ENCODE data around the gene ARID5A.

ARID5A gene

DNA sequence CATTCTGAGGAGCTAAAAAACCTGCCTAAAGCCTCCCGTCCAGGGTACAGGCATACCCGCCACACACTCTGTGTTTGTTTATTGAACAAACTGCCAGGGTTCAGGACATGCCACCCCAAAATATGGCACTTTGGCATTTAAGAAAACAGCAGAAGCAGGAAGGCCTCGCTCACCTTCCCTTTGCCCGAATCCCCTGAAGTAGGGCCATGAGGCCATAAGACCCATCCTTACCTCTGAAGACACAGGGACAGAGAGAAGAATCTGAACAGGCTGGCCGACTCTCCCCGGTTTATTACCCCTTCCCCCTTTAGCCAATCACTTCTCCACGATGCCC lies 29.7 kb upstream of the ARID5A start:
- no peak for DNase-seq

DNA sequence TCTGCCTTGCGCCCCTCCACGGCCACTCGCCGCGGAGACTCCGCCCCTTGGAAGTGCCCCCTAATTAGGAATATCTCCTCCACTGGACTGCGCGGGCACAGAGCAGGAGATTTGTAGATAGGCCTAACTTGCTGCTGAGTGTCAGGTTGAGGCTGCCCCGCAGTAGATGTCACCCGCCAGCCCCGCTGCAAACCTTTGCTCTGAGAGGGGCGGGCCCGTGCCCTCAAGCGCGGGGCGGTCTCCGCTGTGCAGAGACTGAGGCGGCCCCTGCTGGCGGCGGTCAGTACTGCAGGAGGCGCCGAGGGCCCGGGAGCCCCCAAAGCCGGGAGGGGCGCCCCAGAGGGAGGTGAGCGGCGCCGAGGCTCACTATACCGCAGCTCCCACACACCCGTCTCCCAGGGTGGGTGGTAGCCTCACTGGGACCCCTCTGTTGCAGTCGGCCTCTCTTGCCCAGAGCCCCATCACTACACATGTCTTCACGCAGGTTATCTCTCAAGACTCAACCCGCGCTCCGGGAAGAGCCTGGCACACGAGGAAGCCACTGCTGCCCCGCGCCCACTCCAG lies 28.5 kb upstream of the ARID5A start:
- DNase-seq, result peak; percentile 39

DNA sequence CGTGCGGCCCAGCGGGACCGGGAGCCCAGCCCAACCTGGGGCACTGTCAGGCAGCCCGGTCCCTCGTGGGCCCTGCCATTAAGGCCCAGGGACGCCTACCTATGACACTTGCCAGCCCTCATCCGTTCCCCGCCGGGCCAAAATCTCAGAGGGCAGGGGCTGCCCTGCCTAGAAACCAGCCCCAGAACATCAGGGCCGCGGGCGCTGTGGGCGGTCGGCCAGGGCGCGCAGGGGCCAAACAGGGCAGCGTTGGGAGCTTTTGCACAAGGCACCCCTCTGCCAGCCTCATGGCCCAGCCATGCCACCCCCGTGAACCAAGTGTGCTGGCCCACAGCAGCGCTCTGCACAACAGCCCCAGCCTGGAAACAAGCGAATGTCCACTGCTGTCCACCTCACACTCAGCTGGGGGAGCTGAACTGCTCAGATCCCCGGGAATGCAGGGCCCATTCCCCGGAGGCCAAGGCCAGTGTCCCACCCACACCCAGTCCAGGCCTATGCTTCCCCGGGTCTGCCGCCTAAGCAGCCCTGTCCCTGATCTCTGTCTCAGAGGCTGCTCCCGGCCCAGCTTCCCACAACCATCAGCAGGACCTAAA lies 27.9 kb upstream of the ARID5A start:
- no peak for DNase-seq

DNA sequence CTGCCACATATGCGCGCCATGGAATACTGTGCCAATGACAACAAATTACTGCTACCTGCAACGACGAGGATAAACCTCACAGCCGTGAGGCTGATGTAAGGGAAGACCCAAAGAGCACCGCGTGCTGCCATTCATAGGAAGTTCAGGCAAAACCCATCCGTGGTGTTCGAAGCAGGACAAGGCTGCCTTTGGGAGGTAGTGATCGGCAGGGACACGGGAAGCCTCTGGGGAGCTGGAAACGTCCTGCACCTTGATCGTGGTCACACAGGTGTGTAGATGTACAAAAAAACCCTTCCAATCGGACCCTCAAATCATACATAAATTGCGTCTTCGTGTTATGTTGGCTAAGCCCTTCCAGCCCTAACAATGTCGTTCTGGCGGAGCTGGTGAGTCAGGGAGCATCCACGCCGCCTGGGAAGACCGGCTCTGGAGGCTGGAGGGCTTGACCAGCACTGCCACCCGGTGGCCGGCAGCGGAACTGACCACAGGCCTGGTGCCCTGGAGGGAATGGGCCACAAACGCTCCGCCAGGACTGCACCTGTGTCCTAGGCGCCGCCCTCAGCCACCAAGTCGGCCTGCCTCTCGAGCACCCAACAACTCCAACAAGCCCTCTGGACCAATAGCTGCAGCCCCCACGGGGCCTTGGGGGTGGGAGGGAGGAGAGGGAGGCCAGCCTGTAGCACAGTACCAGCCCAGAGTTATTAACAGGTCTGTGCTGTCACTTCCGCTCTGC lies 27.3 kb upstream of the ARID5A start:
- peak; percentile 84 for DNase-seq

DNA sequence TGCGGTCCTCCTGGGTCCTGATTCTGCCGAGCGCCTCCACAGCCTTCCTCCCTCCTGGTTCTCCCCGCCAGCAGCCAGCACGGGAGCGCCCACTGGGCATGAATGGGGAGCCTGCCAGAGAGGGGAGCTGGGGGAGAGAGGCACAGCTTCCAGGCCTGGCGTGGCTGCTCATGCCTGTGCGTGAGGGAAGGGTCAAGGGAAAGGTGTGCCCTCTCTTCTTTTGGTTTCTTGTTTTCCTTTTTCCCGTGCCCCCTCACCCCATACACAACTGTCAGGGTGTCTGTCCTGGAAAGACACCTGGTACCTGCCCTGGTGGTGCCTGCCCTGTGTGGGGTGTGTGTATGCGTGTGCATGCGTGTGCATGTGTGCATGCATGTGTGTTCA lies 26.7 kb upstream of the ARID5A start:
- DNase-seq, result no peak

DNA sequence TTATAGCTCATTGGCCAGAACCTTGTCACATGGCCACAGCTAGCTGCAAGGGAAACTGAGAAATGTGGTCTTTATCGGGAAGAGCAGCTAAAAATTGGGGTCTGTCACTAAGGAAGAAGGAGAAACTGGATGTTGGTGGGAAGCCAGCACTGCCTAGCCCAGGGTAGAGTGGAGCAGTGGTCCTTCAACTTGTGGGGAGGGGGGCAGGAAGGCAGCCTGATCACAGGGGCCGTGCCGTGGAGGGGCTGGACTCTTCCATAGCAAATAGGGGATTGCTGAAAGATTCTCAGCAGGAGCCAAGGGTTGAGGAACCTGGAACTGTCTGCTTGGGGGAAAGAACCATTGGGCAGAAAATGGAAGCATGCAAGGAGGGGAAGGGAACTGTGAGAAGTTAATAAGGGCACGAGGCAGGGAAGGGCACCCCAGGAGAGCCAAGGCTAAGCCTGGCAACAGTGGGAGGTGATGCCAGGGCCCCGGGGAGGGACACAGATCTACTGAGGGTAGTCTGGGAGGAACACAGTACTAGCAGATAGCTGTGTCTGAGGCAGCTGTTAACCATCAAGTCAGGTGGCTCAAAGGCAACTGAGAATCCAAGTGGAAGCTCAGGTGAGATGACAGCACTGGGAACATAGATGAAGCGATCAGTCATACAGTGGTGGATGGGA lies 25.5 kb upstream of the ARID5A start:
- no peak for DNase-seq

DNA sequence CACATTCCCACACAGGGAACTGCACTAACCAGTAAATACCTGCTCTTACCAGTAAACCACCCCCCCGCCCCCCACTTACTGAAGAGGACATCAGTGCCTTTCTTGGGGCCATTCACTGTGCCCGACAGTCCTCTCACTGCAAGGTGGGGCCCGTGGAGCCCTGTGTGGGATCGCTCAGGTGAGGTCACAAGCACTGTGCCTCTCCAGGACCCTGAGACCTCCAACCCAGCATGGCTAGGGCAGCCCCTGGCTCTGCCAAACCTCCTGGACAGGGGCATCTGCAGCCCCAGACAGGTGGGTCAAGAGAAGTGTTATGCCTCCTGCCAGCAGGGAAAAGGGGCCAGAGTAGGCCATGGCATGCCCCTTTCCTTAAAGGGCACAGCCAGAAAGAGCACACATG lies 24.7 kb upstream of the ARID5A start:
- no peak for DNase-seq

DNA sequence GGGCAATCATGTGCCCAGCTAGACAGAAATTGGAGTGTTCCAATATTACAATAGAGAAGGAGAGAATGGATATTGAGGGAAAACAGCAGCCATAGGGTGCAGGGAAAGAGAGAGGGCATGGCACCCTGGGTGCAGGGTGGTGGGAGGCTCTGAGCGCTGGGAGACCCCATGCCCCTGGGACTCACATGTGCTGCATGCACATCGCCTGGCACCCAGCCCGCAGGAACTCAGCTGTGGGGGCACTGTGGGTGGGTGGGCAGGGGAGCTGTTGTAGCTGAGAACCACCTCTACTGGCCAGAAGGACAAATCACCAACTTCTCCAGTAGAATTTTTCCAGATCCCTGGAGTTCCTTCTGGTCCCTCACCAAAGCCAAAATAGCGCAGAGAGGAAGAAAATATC lies 24.2 kb upstream of the ARID5A start:
- no peak for DNase-seq

DNA sequence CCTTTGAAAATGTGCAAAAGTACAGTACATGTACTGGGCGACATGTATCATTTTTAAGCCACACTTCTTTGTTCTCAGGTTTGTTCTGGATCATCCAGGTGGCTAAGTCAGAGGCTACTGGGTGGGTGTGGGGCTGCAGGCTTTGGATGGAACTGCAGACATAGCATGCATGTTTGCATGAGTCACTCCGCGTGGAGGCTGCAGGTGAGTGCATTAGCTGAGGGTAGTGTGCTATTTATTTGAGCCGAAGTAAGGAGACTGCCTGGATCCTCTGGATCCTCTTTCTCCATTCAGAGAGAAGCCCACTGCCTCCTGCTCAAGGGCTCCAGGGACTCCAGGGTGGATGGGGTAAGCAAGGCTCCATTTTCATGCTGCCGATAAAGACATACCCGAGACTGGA lies 22.0 kb upstream of the ARID5A start:
- DNase-seq, result no peak

DNA sequence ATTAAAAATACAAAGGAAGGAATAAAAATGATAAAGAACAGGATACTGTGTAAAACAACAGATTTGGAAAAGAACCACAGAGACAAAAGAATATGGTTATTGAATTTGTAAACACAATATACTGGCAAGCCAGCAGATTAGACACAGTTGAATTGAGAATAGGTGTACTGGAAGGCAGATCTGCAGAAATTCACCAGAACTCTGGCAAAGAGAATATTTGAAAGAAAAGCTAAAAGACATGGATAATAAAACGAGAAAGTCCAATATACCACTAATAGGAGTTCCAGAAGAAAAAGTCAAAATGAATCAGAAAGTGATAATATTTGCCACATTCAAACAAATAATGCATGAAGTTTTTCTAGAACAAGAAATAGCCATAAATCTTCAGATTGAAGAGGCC lies 19.5 kb upstream of the ARID5A start:
- no peak for DNase-seq

DNA sequence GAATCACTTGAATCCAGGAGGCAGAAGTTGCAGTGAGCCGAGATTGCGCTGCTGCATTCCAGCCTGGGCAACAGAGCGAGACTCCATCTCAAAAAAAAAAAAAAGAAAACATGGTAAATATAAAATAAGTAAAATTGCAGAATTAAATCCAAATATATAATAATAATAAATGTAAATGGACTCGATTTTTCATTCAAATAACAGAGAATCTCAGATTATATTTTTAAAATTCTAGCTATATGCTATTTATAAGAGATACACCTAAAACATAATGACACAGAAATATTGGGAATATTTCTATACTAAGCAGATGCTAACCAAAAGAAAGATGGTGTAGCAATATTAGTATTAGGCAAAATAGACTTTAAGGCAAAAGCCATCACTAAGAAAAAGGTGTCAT lies 16.3 kb upstream of the ARID5A start:
- no peak for DNase-seq

DNA sequence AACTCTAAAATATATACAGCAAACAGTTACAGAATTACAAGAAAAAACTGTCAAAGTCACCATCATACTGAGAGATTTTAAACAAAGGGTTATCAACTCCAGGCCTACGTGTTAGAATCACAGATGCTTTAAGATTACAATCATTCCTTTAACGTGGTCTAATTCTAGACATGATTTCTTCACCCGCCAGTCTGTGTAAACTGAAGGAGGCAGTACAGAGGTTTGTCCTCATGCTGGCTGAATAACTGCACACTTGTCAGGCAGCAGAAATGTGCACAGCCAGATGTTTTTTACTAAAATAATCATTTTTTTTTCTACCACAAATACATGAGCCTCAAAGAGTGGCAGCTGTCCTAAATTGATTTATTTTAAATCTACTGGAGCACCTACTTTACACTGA lies 15.9 kb upstream of the ARID5A start:
- no peak for DNase-seq

DNA sequence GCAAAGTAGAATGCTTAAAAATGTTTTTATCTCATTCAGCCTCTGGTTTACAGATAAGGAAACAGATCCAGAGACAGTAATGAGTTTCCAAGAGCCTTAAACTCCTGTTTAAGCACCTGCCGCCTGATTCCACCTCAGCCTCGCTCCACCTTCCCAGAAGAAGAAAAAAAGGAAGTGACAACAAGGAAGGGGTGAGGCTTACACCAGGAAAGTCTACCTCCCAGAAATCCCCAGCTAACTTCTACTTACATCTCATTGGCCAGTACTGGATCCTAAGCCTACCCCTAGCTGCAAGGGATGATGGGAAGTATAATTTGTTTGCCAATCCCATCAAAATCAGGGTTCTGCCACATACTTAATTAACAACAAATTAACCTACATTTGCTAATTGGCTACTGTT lies 15.3 kb upstream of the ARID5A start:
- no peak for DNase-seq

DNA sequence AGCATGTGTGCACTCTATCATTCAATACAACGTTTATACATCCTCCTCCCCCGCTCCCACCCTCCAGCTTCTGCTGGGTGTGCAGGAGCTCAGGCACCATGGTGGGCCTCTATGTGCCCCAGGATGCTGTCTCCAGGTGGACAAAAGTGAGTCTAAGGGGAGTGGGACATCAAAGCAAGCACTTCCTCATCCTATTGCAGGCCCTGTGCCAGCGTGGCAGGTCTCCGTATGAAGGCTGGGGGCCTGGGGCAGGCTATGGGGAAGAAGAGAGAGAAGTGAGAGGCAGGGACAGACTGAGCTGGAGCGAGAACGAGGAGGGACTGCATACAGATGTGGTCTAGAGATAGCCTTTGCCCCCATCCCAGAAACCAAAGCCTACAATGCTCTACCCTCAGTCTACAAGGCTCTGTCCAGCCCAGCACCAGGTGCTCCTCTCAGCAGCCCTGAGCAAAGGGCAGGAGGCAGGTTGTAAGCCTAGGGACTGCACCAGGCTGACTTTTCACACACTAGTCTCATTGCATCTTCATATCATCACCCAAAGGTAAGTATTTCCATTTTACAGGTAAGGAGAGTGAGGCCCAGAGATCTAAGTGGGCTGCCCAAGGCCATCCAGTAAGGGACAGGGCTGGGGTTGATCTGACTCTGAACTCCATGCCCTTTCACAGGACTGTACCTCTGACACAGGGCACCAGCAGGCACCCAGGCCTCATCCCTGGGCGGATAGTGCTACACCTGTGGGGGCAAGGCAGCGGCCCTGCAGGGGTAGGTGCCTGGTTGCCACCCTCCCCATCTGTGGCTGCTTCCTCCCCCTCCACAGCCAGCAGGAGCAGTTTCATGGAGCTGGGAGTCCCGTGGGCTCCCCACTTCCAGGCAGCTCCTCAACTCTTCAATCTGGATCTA lies 14.0 kb upstream of the ARID5A start:
- DNase-seq, result no peak

DNA sequence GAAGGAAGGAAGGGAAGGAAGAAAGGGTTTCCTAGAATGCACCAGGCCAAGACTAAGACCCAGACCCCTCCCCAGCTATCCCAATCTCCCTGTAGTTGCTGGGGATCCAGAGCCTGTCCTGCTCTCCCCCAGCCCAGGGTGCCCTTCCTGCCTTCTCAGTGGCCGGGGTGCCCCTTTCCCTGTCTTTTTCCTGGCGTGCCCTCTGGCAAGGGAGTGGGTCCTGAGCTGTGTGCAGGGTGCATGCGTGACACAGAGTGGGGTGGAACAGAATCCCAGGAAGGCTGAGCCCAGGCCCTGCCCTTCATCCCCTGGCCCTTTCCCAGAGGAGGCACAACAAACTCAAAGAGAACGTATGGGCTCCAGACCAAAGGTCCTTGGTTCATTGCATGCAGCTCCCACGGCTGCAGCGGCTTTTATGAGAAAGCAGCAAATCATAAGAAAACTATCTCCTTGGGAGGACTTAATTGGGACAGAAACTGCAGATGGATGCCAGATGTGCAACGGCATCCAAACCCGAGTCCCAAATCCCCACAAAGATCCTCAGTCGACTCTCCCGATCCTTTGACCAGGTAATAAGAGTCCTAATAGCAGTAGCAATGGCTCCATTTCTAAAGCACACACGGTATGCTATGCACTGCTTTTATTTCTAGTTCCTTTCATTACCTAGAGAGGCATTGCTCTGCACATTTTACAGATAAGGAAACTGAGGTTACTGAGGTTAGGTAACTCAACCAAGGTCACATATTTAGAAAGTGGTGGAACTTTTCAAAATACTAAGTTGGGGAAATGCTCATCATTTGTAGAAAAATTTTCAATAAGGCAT lies 12.7 kb upstream of the ARID5A start:
- DNase-seq, result peak; percentile 68

DNA sequence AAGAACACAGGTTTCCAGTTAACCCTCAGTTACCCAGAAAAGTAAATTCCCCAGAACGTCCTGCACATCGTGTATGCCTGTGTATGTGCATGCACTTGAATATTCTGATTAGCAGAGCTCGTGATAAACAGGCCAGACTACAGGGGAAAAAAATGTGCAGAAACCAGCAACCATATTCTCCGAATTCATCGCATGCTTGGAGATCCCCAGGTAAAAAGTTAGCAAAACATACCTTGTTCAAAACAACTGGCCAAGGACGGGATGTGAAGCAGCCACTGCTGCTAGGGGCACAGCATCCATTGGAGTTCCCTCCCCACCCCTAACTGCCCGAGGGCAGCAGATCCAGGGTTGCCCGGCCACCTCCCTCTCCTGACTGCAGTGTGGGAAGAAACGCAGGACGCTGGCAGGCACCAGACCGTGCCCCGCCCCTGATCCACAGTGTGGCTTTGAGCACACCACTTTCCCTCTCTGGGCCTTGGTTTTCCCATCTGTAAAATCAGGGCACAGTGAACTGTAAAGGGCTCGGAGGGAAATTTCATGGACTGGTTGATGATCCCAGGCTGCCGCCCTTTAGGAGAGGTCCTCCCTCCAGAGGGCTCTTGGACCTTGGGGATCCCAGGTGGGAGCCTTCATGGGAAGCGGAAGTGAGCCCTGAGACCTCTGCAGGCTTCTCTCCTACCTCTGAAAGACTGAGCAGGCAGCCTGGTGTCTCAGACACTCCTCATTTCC lies 11.9 kb upstream of the ARID5A start:
- DNase-seq, result no peak

DNA sequence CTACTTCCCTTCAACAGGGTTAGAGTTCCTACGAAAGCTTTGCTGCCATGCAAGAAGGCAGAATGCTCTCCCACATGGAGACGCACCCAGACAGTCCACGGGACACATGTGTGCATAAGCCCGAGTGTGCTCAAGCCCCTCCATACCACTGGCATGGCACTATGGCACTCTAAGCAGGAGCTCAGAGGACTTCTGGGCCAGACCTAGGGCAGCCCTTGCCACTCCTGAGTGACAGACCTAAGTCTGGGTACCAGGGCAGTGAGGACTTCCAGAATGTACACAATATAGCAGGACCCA lies 11.4 kb upstream of the ARID5A start:
- no peak for DNase-seq

DNA sequence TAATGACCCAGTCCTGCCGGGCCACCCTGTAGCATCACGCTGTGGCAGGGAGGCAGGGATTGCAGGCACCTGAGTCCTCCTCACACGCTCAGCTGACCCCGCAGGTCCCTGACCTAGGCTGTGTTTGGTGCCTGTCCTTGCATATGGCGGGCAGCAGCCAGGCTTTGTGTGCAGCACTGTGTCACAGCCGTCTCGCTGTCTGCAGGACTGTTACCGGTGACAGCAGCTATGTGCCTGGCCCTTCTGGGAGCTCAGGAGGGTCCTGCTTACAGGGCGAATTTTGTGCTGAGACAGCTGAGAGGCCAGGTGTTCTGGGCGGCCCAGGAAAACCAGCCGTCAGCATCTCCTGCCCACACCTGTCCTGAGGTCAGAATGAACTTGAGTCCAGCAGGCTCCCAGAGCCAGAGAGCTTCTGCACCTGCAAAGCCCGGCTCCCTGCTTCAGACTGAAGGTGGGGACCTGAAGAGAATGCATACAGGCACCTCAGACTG lies 10.4 kb upstream of the ARID5A start:
- no peak for DNase-seq

DNA sequence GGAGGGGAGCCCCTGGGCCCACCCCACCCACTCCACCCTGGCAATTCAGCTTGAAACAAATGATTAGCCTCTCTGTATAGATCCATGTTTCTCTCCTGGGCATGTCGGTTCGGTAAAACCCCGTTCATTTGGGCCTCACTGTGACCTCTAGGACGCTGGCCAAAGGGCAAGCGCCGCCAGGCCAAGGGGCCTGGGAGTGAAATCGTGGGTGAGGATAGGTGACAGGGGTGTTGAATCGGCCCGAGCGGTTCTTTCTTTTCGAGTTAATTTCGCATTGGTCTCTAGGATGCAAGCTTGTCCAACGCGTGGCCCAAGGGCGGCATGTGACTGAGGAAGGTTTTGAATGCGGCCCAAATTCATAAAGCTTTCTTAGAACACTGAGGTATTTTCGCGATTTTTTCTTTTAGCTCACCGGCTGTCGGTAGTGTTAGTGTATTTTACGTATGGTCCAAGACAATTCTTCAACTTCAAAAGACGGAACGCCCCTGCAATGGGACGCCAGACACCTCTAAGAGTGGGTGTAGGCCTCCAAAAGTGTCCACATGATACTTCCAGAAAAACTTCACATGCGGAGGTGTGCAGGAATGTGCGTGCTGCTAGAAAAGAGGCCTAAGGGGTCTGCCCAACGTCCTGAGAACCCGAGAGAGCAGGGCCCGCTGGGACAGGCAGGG lies 9.8 kb upstream of the ARID5A start:
- DNase-seq, result no peak

DNA sequence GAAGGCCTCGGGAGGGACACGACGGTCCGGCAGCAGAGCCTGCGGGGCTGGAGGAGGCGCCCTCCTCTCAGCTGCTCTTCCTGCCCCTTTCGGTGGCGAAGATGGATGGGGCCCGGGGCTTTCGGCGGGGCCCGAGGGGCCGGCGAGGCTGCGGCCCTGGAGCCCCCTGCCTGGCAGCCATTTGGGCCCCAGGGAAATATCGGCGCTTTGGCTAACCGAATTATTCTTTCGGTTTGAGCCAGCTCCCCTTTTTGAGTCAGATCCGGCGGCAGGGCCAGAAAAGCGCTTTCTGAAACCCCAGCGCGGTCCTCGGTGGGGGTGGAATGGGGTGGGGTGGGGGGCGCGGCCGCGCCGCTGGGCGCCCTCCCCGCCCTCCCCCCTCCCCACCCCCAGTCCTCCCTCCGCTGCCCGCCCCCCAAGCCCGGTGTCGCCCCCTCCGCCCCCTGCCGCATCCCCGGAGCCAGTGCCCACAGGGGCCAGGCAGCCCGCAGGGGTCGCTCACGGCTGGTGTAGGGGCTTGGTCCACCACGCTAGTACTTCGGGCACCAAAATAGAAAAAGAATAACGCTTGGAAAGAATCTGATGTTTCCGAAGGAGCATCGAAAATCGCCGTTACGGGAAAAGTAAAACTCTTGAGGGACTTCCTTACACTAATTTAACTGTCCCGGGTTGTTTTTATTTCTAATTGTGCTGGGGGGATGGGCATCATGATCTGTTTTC lies 9.1 kb upstream of the ARID5A start:
- DNase-seq, result peak; percentile 34
